Cardiac muscle cell (in vitro differentiated cells and primary cell): ENCODE measurements around the gene DLK1. TPM values are rescaled to one million over a fixed set of nuclear protein-coding genes. Genes with fewer than 3 reads are reported as not detected.

ENCODE experiments used
- DNase-seq, 2 donors: peaks; one replicate each; pipeline versions ENCODE4 v3.0.0 to v3.0.0-alpha.2; 2010 to 2017; ENCODE audit warnings: low read depth in 1 of 2, low spot score in 1 of 2
- H3K27ac ChIP-seq: fragments of 200-600 bp; sonication (generic); 2 replicates; pipeline ENCODE4 v1.5.1; 2016
- H3K27me3 ChIP-seq: fragments of 200-600 bp; sonication (generic); 2 replicates; pipeline ENCODE4 v1.6.0; 2016; ENCODE audit warnings: control low read depth
- H3K36me3 ChIP-seq: fragments of 200-600 bp; sonication (generic); 2 replicates; pipeline ENCODE4 v1.5.1; 2016; ENCODE audit warnings: control low read depth
- H3K4me1 ChIP-seq: fragments of 200-600 bp; sonication (generic); 2 replicates; pipeline ENCODE4 v1.8.1; 2017; ENCODE audit warnings: low read depth, mild to moderate bottlenecking, mixed run types
- H3K4me3 ChIP-seq: fragments of 200-600 bp; sonication (generic); 2 replicates; pipeline ENCODE4 v1.5.1; 2016; ENCODE audit warnings: mild to moderate bottlenecking
- H3K9me3 ChIP-seq: fragments of 200-600 bp; sonication (generic); 2 replicates; pipeline ENCODE4 v1.5.1; 2017; ENCODE audit warnings: low read depth, mild to moderate bottlenecking, control low read depth
- CTCF ChIP-seq: IDR thresholded peaks from 2 replicates; pipeline ENCODE4 v1.5.1; 2012; ENCODE audit warnings: low read depth, mild to moderate bottlenecking, low read length
- polyA plus RNA-seq: library from polyadenylated mRNA; unstranded; fragments of >200 nt; fragmentation: Nextera tagmentation; extraction: Ambion mirVana; gene quantifications from 2 replicates; pipeline ENCODE4 v1.2.1, GENCODE V29; 2016
- total RNA-seq: library from RNA; depleted of rRNA; stranded (reverse); fragments of >200 nt; gene quantifications from 2 replicates; pipeline ENCODE4 v1.2.3, GENCODE V29; 2016

Gene DLK1
- total RNA-seq (24.0 and 28.8 TPM in 2 replicates), polyA plus RNA-seq (30.4 and 64.1 TPM in 2 replicates)

GRCh38 chr14:100726550-100727085 is at the start of gene DLK1:
DLK1 (plus strand) TSS chr14:100726892; CDS start chr14:100727069, 177 bp downstream.
- peak within 1 kb of the TSS; percentile 31 for H3K4me3 ChIP-seq

GRCh38 chr14:100677152-100677551 is 49.5 kb upstream of the DLK1 start:
- no peak overlapping the region for H3K4me3 ChIP-seq
- H3K27ac ChIP-seq, result peak overlapping the region; percentile 53
- TF ChIP-seq CTCF, result no peak
- H3K27me3 ChIP-seq, result no peaks in the 10 kb centered on the region
- peaks cover 27% of the 10 kb centered on the region for H3K4me1 ChIP-seq
- H3K36me3 ChIP-seq, result no peaks in the 10 kb centered on the region
- peak in 1 of 2 donors; percentile 25 for DNase-seq
- H3K9me3 ChIP-seq, result no peaks in the 10 kb centered on the region

More at GRCh38 chr14:100726550-100727085, at the start of gene DLK1:
- peak in 1 of 2 donors; percentile 58 for DNase-seq
- Histone ChIP-seq H3K27me3 (peaks cover 38% of the 10 kb centered on the region), H3K4me1 (peaks cover 3% of the 10 kb centered on the region), H3K36me3 (no peaks in the 10 kb centered on the region), H3K27ac (no peak within 1 kb of the TSS), H3K9me3 (no peaks in the 10 kb centered on the region)
- no peak for TF ChIP-seq CTCF

DNA sequence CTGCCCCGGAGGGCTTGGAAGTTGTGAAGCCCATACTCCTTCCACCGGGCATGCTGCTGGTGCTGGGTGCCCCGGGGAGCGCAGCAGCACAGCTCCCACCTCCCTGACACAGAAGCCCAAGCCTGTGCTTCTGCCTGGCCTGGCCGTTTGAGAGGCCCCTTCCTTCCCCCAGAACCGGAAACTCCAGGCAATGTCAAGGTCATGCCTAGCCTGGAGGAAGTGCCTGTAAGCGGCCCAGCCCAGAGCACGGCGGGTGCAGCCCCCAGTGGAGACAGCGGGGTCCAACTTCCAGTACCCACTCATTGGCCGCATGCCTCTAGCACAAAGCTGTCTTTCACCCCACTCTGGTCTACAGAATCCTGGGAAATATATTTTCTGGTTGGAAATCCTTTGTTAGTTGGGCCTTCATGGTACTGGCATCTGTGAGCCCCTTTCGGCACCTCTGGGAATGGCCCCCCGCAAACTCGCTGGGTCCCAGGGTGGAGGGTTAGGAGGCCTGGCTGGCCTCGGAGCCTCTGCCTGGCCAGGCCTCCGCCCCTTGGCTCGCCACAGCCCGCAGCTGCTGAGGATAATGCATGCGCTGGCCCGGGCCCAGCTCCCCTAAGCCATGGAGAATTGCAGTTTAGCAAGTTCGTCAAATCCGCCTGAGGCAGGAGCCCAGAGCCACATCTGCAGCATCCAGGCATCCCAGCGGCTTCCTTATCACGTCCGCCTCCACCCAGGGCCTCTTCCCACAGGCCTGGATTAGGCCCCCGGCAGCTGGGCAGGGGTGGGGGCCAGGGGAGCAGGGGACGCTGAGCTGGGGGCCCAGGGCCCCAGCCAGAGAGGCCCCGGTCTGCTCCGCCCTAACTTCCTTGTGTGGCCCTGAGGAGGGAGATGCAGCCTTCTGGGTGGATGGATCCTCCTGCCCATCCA is 48.9 kb upstream of the DLK1 start:
- Histone ChIP-seq H3K4me3 (no peak overlapping the region), H3K27ac (peak overlapping the region; percentile 53), H3K27me3 (no peaks in the 10 kb centered on the region), H3K36me3 (no peaks in the 10 kb centered on the region), H3K4me1 (peaks cover 21% of the 10 kb centered on the region), H3K9me3 (no peaks in the 10 kb centered on the region)
- peak; percentile 62 to 91 for DNase-seq
- TF ChIP-seq CTCF, result no peak

GRCh38 chr14:100678469-100678828 is 48.2 kb upstream of the DLK1 start:
- H3K4me3 ChIP-seq, result no peak overlapping the region
- TF ChIP-seq CTCF, result no peak
- no peaks in the 10 kb centered on the region for H3K36me3 ChIP-seq
- peak in 1 of 2 donors; percentile 61 for DNase-seq
- no peaks in the 10 kb centered on the region for H3K9me3 ChIP-seq
- no peaks in the 10 kb centered on the region for H3K27me3 ChIP-seq
- peak overlapping the region; percentile 53 for H3K27ac ChIP-seq
- peaks cover 15% of the 10 kb centered on the region for H3K4me1 ChIP-seq

GRCh38 chr14:100679153-100679552 is 47.5 kb upstream of the DLK1 start:
- Histone ChIP-seq H3K9me3 (no peaks in the 10 kb centered on the region), H3K27me3 (no peaks in the 10 kb centered on the region), H3K27ac (no peak overlapping the region), H3K4me1 (peaks cover 19% of the 10 kb centered on the region), H3K36me3 (no peaks in the 10 kb centered on the region), H3K4me3 (no peak overlapping the region)
- no peak for TF ChIP-seq CTCF
- no peak for DNase-seq
